Astrocyte of the cerebellum (primary cell): ENCODE data around the gene MEGF11.

Experiments used
- DNase-seq: peaks from one replicate; pipeline ENCODE4 v3.0.0-alpha.2; 2011; ENCODE audit warnings: low read depth
- H3K4me3 ChIP-seq: 2 replicates; pipeline ENCODE4 v1.5.1; 2011; ENCODE audit warnings: mild to moderate bottlenecking, low read depth, low read length, moderate library complexity
- CTCF ChIP-seq: IDR thresholded peaks from 2 replicates; pipeline ENCODE4 v1.5.1; 2012; ENCODE audit warnings: low read length, low read depth, moderate library complexity, mild to moderate bottlenecking; ENCODE audit errors: missing control alignments
- in situ Hi-C: cut with HindIII; loops from 2 replicates; pipeline ENCODE4 v1.10.0; 2017; ENCODE audit warnings: low sequenced_read_pairs

Gene MEGF11

GRCh38 chr15:66239514-66239913 lies 14.0 kb downstream of the MEGF11 start:
- TF ChIP-seq CTCF: no peak
- no peak overlapping the region for H3K4me3 ChIP-seq
- no peak for DNase-seq
- in situ Hi-C loops: no loop called here

- no peak overlapping the region for H3K4me3 ChIP-seq
- in situ Hi-C loops: no loop called here
- no peak for DNase-seq
- TF ChIP-seq CTCF: no peak
Measured at GRCh38 chr15:66238318-66238717, 15.2 kb downstream of the MEGF11 start.

- TF ChIP-seq CTCF: no peak
- H3K4me3 ChIP-seq: no peak overlapping the region
- in situ Hi-C loops: no loop called here
- no peak for DNase-seq
Measured at GRCh38 chr15:66237513-66238235, 15.9 kb downstream of the MEGF11 start.

- DNase-seq: no peak
- in situ Hi-C loops: no loop called here
- H3K4me3 ChIP-seq: no peak overlapping the region
- TF ChIP-seq CTCF: no peak
Measured at GRCh38 chr15:66236806-66237375, 16.7 kb downstream of the MEGF11 start.

GRCh38 chr15:66235866-66236265 lies 17.7 kb downstream of the MEGF11 start:
- no peak for DNase-seq
- H3K4me3 ChIP-seq: no peak overlapping the region
- in situ Hi-C loops: no loop called here
- TF ChIP-seq CTCF: no peak

GRCh38 chr15:66234798-66235197 lies 18.8 kb downstream of the MEGF11 start:
- H3K4me3 ChIP-seq: no peak overlapping the region
- in situ Hi-C loops: no loop called here
- TF ChIP-seq CTCF: no peak
- no peak for DNase-seq
